Fibroblast of villous mesenchyme (primary cell): ENCODE data around the gene FLVCR2. TPM values are rescaled to one million over a fixed set of nuclear protein-coding genes. Genes with fewer than 3 reads are reported as not detected.

ENCODE experiments used
- DNase-seq: peaks from one replicate; pipeline ENCODE4 v3.0.0-alpha.2; 2010; ENCODE audit warnings: low read depth
- H3K4me3 ChIP-seq: 2 replicates; pipeline ENCODE4 v1.5.1; 2011; ENCODE audit warnings: low read depth, mild to moderate bottlenecking, low read length
- total RNA-seq: library from RNA; depleted of rRNA; stranded (reverse); fragments of >200 nt; gene quantifications from 2 replicates; pipeline ENCODE4 v1.2.3, GENCODE V29; 2012
- TF ChIP-seq, protein P1 (sequence below): IDR thresholded peaks from 2 replicates; pipeline ENCODE4 v1.5.1; 2012; ENCODE audit warnings: low read depth, mild to moderate bottlenecking, low read length; ENCODE audit not compliant: insufficient read depth

FLVCR2 gene
- total RNA-seq, 1 donor, result 0.43 TPM

DNA sequence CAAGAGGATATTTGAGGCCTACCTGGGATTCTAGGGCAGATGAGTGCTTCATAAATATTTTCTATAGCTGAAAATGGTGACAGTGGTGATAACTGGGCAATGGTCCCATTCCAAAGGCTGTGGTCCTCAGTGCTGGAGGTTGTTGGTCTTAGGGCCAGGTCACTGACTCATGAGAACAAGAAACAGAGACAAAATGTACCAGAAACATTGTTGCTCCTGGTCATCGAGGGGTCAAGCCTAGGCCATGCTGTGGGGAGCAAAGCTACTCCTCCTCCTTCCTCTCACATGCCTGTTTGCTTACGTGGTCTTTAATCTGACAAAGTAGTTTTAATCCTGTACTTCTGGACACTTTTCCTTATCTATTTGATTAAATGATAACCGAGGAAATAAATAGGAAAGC lies 48.4 kb downstream of the FLVCR2 start:
- DNase-seq, result no peak
- no peak overlapping the region for H3K4me3 ChIP-seq

DNA sequence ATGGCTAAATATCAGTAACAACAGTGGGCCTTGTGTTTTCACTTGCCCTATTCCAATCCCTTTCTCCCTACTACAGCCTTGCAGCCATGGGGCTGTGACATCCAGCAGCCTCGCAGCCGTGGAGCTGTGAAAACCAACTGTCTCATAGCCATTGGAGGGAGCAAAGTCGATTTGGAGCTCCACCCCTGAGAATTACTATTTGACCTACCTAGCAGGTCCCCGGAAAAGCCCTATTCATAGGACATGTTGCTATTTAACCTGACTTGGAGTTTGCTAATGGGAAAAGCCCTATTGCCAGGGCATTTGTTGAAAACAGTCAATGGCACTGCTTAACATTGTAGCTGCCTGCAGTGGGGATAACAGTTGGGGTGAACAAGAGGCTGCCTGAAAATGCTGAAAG lies 49.0 kb downstream of the FLVCR2 start:
- no peak overlapping the region for H3K4me3 ChIP-seq
- no peak for DNase-seq
- TF ChIP-seq, protein P1, sequence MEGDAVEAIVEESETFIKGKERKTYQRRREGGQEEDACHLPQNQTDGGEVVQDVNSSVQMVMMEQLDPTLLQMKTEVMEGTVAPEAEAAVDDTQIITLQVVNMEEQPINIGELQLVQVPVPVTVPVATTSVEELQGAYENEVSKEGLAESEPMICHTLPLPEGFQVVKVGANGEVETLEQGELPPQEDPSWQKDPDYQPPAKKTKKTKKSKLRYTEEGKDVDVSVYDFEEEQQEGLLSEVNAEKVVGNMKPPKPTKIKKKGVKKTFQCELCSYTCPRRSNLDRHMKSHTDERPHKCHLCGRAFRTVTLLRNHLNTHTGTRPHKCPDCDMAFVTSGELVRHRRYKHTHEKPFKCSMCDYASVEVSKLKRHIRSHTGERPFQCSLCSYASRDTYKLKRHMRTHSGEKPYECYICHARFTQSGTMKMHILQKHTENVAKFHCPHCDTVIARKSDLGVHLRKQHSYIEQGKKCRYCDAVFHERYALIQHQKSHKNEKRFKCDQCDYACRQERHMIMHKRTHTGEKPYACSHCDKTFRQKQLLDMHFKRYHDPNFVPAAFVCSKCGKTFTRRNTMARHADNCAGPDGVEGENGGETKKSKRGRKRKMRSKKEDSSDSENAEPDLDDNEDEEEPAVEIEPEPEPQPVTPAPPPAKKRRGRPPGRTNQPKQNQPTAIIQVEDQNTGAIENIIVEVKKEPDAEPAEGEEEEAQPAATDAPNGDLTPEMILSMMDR, result no peak

More for the DNA sequence above, 48.4 kb downstream of the FLVCR2 start:
- TF ChIP-seq, protein P1, result no peak

DNA sequence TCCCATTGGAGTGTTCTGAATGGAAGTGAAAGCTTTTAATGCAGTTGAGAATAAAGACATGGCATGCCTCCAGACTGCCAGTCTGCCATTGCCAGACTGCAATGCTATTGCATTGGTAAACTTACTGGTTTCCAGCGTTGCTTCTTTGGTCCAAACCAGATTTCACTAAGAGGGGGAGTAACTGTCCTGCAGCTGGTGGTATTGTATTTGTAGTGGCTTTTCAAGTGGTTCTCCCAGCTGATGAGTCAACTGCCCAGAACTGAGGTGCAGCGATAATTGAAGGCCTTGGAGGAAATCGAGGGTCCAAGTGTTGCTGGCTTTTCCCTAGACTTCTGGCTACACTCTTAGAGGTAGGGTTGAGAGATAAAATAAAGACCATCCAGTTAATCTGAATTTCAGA lies 50.4 kb downstream of the FLVCR2 start:
- DNase-seq, result no peak
- TF ChIP-seq, protein P1, result no peak
- H3K4me3 ChIP-seq, result no peak overlapping the region

DNA sequence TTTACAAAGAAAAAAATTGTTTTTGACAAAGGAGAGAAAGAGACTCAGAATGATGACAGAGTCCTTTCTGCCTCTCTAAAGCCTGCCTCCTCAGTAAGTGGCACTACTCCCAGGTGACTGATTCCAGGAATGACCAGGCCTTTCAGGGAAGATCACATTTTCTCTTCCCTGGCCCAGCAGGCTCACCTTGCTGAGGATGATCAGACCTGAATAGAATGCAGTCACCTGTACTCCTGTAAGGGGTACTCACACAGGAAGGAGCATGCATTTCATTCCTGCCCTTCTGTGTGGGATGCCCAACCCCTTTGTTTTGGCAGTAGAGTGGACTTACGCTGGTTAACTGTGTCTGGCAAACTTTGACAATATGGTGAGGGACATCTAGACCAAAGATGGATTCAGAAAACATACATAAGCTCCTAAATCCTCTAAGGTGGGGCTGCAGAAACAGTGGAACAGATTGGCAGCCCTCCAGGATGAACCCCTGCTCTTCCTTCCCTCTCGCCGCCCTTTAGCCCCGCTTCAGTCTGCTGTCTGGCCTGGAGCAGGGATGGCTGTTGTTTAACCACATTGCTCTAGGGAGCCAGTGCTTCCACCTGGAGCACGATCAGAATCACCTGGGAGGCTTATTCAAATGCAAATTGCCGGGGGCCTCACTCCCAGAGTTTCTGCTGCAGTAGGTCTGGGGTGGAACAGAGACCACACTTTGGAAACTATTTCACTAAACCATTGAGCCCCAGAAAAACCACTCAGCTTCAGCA lies 52.5 kb downstream of the FLVCR2 start:
- DNase-seq, result no peak
- no peak overlapping the region for H3K4me3 ChIP-seq
- TF ChIP-seq, protein P1, result no peak

DNA sequence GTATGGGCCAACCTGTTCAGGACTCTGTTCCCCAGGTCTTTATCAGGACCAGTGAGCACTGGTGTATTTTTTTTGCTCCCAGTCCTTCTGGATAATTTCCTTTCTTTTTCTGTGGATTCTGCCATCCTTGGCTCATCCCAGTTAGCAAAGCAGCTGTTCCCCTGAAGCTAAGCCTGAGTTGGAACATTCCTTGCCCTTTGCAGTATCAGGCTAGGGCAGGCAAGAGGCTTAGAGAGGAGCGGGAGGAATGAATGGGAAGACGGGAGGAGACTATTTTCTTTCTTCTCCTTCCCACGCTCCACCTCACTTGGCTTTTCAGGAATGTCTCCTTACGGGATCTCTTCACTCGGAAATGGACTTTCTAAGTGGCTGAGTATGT lies 53.0 kb downstream of the FLVCR2 start:
- TF ChIP-seq, protein P1, result no peak
- DNase-seq, result peak; percentile 40
- no peak overlapping the region for H3K4me3 ChIP-seq

DNA sequence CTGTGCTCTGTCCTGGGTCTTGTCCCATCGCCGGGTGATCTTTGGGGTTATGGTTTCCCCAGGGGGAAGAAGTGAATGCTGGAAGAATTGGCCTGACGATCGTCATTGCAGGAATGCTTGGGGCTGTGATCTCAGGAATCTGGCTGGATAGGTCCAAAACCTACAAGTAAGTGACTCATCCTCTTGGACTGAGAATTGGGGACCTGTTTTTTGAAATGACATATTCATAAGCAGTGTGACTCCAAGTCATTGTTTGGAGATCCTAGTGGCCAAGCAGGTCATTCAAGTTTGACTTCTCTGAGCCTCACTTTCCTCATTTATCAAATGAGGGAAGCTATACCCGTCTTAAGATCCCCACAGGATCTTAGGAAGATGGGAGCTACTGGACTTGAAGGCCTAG lies 56.4 kb downstream of the FLVCR2 start:
- H3K4me3 ChIP-seq, result no peak overlapping the region
- TF ChIP-seq, protein P1, result no peak
- DNase-seq, result no peak
